Measurements from ENCODE around the gene KCNJ1.
A peak's percentile ranks its signal among the peaks of the same experiment; 100 is the strongest.

The KCNJ1 gene

DNA sequence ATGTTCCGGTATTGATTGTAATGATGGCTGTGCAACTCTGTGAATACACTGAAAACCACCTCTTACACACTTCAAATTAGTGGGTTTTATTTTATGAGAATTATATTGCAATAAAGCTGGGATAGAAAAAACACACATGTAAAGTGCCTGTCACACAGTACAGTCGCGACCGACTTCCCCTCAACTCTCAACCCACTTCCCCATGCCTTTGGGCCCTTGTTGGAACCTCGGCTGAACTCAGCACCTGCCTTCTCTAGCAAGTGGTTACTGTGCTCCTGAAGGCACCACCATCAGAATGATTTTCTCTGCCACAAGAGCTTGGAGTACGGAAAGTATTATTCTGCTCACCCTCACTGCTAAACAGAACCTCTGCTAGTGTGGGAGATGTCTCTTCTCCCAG is 13.5 kb downstream of the KCNJ1 start:
- TF ChIP-seq, protein P1, sequence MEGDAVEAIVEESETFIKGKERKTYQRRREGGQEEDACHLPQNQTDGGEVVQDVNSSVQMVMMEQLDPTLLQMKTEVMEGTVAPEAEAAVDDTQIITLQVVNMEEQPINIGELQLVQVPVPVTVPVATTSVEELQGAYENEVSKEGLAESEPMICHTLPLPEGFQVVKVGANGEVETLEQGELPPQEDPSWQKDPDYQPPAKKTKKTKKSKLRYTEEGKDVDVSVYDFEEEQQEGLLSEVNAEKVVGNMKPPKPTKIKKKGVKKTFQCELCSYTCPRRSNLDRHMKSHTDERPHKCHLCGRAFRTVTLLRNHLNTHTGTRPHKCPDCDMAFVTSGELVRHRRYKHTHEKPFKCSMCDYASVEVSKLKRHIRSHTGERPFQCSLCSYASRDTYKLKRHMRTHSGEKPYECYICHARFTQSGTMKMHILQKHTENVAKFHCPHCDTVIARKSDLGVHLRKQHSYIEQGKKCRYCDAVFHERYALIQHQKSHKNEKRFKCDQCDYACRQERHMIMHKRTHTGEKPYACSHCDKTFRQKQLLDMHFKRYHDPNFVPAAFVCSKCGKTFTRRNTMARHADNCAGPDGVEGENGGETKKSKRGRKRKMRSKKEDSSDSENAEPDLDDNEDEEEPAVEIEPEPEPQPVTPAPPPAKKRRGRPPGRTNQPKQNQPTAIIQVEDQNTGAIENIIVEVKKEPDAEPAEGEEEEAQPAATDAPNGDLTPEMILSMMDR (IDR thresholded peaks at IDR 0.05; ENCODE audit: low read length, missing control alignments), result no peak
- no peak for DNase-seq (ENCODE audit: low read depth)

DNA sequence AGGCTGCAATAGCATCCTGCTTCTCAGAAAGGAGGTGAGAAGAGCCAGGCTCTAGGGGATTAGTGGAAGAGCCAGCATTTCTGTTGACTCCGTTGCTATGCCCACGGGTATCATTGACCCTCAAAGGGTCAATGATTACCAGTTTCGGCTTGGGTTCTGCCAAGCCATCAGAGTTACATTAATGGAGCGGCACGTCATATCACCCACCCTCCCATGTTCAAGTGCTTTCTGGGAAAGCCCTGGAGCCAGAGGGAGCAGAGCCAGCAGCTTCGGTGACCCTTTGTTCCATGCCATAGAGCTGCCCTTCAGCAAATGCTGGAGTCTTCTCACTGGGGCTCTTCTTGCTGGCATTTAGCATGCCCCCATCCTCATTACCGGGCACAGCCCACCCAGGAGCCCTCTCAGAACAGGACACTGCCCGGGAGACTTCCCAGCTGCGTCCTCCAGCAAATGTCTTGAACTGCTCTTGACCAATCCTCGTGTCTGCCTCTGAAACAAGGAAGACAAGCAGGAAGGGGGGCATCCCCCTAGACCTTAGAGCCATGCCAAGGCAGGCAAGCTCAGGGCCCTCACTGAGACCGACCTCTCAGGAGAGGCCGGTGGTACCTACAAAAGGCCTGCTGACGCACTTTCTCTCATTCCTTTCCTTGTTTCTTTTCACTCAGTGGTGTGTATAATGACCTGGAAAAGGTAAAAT is 14.6 kb downstream of the KCNJ1 start:
- TF ChIP-seq, protein P1 (IDR thresholded peaks at IDR 0.05; ENCODE audit: low read length, missing control alignments), result no peak
- no peak overlapping the region for H3K4me3 ChIP-seq (replicated peaks; ENCODE audit: low read depth, low read length)
- DNase-seq (ENCODE audit: low read depth), result no peak

More for the DNA sequence above, 13.5 kb downstream of the KCNJ1 start:
- H3K4me3 ChIP-seq (replicated peaks; ENCODE audit: low read depth, low read length), result no peak overlapping the region

DNA sequence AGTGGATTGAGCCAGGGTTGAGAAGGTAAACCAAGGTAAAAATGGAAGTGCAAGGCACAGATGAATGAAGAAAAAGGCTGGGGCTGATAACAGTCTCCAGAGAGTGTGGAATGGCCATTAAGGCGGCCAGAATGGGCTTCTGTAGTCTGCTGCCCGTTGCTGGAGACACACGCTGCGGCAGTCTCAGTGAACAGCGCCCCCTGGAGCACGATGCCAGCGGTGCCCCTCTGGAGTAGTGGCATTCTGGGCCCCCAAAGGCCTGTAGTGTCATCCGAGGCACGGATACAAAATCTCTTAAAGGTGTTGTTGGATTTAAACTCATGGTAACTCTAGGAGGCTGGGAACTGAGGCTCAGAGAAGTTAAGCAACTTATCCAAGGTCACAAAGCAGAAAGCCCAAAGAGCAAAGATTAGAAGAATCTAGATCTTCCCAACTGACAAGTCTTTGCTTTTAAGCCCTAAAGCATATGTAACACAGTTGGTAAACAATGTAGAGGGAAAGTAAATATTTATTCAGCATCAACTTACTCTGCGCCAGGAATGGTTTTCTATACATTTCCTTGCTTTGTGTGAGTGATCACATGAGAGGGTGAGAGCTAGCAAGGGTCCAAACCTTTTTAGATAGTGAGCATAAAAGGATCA is 18.2 kb downstream of the KCNJ1 start:
- DNase-seq (ENCODE audit: low read depth), result peak; percentile 58
- TF ChIP-seq, protein P1 (IDR thresholded peaks at IDR 0.05; ENCODE audit: low read length, missing control alignments), result peak; percentile 77
- no peak overlapping the region for H3K4me3 ChIP-seq (replicated peaks; ENCODE audit: low read depth, low read length)

DNA sequence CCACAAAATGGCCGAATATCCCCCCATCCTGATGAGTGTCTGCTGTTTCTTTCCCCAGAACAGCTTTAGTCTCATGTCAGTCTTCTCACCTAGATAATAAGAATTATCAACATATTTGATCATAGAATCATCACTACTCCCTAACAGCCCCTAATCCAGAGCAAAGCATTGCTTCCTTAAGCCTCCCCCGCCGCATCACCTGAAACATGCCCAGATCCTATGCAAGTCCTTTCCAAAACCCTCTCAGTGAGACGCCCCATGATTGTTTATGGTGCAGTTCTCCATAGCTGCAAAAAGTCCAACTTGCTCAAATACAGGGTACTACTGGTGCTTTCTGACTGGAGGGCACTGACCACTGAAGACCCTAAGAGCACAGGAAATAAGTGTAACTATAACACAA is 20.1 kb downstream of the KCNJ1 start:
- H3K4me3 ChIP-seq (replicated peaks; ENCODE audit: low read depth, low read length), result no peak overlapping the region
- TF ChIP-seq, protein P1 (IDR thresholded peaks at IDR 0.05; ENCODE audit: low read length, missing control alignments), result no peak
- DNase-seq (ENCODE audit: low read depth), result no peak

DNA sequence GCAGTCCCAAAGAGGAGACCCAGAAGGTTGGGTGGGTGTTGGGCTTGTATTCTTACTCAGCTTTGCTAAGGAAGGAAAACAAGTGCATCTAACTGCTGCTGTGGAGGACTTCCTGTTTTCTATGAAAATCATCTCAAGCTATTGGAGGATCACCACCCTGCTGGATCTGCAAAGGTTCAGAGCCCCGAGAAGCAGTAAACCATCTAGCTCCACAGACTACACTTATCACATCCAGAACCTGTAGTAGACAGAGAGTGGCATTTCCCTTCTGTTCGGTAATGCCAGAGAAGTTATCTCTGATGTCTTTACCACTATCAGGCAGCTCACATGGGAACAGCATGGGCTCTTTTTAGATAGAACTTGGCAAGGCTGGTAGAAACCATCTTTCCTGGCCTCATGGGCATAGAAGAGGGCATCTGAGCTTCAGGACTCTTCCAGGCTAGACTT is 21.7 kb downstream of the KCNJ1 start:
- TF ChIP-seq, protein P1 (IDR thresholded peaks at IDR 0.05; ENCODE audit: low read length, missing control alignments), result no peak
- no peak for DNase-seq (ENCODE audit: low read depth)
- H3K4me3 ChIP-seq (replicated peaks; ENCODE audit: low read depth, low read length), result no peak overlapping the region

DNA sequence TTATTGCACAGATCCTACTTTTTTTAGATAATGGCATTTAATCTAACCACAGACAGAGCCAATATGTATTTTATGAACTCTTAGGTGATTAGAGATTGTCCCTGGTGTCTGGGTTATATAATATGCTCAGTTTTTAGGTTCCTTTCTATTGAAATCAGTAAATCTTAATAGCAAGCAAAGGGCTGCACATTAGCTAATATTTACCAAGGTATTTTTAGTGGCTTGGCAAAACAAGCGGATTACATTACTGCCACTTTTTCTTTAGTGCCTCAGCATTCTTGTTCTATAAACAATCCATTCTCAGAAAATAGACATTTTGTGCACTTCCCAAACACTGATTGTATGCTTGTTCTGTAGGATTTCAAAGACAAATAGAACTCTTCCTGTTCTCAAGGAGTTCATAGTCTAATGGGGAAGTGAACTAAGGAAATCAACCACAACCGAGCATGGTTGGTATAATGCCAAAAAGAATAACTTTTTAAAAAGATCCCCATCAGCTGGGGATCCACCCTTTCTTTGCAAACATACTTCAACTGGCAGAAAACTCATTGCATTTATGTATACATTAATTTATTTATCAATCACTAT is 23.8 kb downstream of the KCNJ1 start:
- DNase-seq (ENCODE audit: low read depth), result no peak
- TF ChIP-seq, protein P1 (IDR thresholded peaks at IDR 0.05; ENCODE audit: low read length, missing control alignments), result no peak
- H3K4me3 ChIP-seq (replicated peaks; ENCODE audit: low read depth, low read length), result no peak overlapping the region

Measured in fibroblast of pulmonary artery (primary cell).